Testis (tissue), 3 donors: ENCODE data around the gene VEGFB. TPM values are rescaled to one million over a fixed set of nuclear protein-coding genes. Genes with fewer than 3 reads are reported as not detected.

ENCODE experiments used
- DNase-seq: peaks from one replicate; pipeline ENCODE4 v3.0.0-alpha.2; 2019
- H3K27ac ChIP-seq, 2 donors: fragments of 200-600 bp; sonication (generic); one replicate each; pipeline ENCODE4 v1.5.1; 2019
- H3K27me3 ChIP-seq: fragments of 200-600 bp; sonication (generic); one replicate; pipeline ENCODE4 v1.5.1; 2019
- H3K36me3 ChIP-seq: fragments of 200-600 bp; sonication (generic); one replicate; pipeline ENCODE4 v1.5.1; 2017; ENCODE audit warnings: low read depth; ENCODE audit errors: missing control alignments
- H3K4me1 ChIP-seq: fragments of 200-600 bp; sonication (generic); one replicate; pipeline ENCODE4 v1.5.1; 2019
- H3K4me3 ChIP-seq, 2 donors: fragments of 200-600 bp; sonication (generic); one replicate each; pipeline ENCODE4 v1.5.1; 2017 to 2019
- H3K9me3 ChIP-seq: fragments of 200-600 bp; sonication (generic); one replicate; pipeline ENCODE4 v1.5.1; 2017
- POLR2A ChIP-seq: fragments of 450-650 bp; IDR thresholded peaks from one replicate; pipeline ENCODE4 v1.6.1; 2017; ENCODE audit warnings: antibody characterized with exemption, mild to moderate bottlenecking, moderate library complexity
- WGBS, 2 donors: methylation state at CpG; one replicate each; pipeline ENCODE4 v1.1.5; 2018; 5-methylcytosine and 5-hydroxymethylcytosine counted together
- intact Hi-C: fragments of 100-400 bp; cut with DNase I; formaldehyde crosslinking; loops from one replicate; pipeline ENCODE4 v1.15.1; 2023; ENCODE audit warnings: low total_unique reads
- polyA plus RNA-seq: library from polyadenylated mRNA; stranded (reverse); fragments of 350-450 nt; fragmentation: Illumina TruSeq; extraction: RNeasy Lipid Tissue Mini Kit (QIAGEN cat#74804); gene quantifications from one replicate; pipeline ENCODE4 v1.2.3, GENCODE V29; 2014; ENCODE audit warnings: low read depth, low replicate concordance; ENCODE audit not compliant: insufficient read depth
- total RNA-seq, 2 donors: library from RNA; depleted of rRNA; stranded (reverse); fragments of >200 nt; gene quantifications; one replicate each; pipeline ENCODE4 v1.2.3, GENCODE V29; 2016
- TF ChIP-seq, protein P1 (sequence below), 3 experiments: fragments of 450-650 bp in 2 of 3; fragments of 200-600 bp in 1 of 3; sonication (generic) in 1 of 3; IDR thresholded peaks; one replicate each; pipeline ENCODE4 v1.5.1; 2016 to 2019; ENCODE audit warnings: antibody characterized with exemption in 3 of 3, mild to moderate bottlenecking in 2 of 3, moderate library complexity in 1 of 3

Gene VEGFB
- total and polyA plus RNA-seq, 3 donors from 2014 or later: 19.1 to 57.3 (median 47.8) TPM

DNA sequence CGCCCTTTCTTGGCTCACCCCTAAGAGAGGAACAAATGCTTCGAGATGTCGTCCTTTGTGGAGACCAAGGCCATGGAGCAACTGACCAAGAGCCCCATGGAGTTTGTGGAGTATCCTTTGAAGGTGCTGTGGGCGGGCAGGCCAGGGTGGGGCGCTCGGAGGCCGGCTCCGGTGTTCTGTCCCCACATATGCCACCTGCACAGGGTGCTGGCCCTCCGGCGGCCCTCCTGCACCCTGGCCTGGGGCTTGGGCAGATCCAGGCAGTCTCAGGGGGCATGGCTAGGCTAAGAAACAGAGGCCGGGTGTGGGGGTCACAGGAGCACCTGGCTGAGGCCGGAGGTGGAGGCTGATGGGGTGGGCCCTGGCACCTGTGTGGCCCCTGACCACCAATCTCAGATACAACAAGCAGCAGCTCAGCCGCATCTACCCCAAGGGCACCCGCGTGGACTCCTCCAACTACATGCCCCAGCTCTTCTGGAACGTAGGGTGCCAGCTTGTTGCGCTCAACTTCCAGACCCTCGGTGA, 27.2 kb downstream of the VEGFB start:
- Histone ChIP-seq H3K36me3 (no peaks in the 10 kb centered on the region), H3K4me1 (peaks cover 8% of the 10 kb centered on the region), H3K27me3 (no peaks in the 10 kb centered on the region), H3K4me3 (no peak overlapping the region), H3K27ac (no peak overlapping the region), H3K9me3 (no peaks in the 10 kb centered on the region)
- 91 to 93% methylated on average over 7 to 18 of the region's 18 CpGs for WGBS, 2 donors
- no peak for DNase-seq
- TF ChIP-seq, protein P1, sequence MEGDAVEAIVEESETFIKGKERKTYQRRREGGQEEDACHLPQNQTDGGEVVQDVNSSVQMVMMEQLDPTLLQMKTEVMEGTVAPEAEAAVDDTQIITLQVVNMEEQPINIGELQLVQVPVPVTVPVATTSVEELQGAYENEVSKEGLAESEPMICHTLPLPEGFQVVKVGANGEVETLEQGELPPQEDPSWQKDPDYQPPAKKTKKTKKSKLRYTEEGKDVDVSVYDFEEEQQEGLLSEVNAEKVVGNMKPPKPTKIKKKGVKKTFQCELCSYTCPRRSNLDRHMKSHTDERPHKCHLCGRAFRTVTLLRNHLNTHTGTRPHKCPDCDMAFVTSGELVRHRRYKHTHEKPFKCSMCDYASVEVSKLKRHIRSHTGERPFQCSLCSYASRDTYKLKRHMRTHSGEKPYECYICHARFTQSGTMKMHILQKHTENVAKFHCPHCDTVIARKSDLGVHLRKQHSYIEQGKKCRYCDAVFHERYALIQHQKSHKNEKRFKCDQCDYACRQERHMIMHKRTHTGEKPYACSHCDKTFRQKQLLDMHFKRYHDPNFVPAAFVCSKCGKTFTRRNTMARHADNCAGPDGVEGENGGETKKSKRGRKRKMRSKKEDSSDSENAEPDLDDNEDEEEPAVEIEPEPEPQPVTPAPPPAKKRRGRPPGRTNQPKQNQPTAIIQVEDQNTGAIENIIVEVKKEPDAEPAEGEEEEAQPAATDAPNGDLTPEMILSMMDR (IDR thresholded peaks at IDR 0.05): no peak
- no peak for TF ChIP-seq POLR2A
- intact Hi-C loops: no loop called here

DNA sequence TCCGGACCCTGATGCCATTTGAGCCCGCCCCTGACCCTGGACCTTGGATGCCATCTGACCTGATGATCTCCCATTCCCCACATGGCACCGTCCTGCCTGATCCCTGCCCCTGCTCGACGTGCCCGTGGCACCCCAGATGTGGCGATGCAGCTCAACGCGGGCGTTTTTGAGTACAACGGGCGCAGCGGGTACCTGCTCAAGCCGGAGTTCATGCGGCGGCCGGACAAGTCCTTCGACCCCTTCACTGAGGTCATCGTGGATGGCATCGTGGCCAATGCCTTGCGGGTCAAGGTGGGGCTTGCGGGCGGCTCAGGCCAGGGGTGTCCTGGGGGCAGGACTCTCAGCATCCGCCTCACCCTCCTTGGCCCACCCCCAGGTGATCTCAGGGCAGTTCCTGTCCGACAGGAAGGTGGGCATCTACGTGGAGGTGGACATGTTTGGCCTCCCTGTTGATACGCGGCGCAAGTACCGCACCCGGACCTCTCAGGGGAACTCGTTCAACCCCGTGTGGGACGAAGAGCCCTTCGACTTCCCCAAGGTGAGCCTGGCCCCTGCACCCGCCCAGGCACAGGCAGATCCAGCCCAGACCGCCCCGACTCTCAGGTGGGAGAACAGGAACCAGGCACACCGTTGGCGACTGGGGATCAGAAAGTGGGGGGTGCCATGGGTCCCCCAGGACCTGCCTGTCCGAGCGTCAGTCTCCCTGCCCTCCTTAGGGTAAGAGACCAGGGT, 28.1 kb downstream of the VEGFB start:
- Histone ChIP-seq H3K9me3 (no peaks in the 10 kb centered on the region), H3K36me3 (no peaks in the 10 kb centered on the region), H3K27ac (no peak overlapping the region), H3K4me3 (no peak overlapping the region), H3K27me3 (no peaks in the 10 kb centered on the region), H3K4me1 (peaks cover 16% of the 10 kb centered on the region)
- WGBS, 2 donors: 94 to 97% methylated on average over 11 to 37 of the region's 42 CpGs
- no peak for DNase-seq
- intact Hi-C loops: no loop called here
- no peak for TF ChIP-seq POLR2A
- TF ChIP-seq, protein P1 (IDR thresholded peaks at IDR 0.05): no peak

DNA sequence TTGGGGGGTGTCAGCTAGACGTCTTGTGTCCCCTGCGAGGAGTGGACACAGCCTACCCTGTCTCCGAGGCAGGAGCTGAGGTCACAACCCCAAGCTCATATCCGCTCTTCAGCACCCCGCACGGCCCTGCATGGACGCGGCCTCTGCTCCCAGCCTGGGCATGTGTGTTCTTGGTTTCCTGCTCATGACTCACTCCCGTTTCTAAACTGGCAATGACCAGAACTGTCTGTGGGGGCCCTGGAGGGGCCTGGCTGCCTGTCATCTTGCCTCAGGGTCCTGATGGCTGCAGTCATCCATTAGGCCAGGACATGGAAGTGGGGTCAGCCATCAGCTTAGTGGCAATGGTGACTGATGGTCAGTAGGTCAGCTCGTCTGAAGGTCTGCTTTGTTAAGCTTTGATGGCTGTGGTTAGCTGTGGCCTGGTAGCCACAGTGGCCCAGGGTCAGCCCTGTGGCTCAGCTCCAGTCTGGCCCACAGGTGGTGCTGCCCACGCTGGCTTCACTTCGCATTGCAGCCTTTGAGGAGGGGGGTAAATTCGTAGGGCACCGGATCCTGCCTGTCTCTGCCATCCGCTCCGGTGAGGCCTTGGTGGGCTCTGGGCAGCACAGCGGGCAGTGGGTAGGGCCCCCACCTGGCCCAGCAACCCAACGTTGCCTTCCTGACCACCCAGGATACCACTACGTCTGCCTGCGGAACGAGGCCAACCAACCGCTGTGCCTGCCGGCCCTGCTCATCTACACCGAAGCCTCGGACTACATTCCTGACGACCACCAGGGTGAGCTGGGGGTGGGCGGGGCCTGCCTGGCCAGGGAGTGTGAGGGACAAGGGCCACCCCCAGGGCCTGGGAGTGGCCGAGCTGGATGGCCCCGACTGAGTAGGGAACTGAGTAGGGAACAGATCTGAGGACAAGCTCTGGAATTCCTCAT, 28.9 kb downstream of the VEGFB start:
- intact Hi-C loops: no loop called here
- DNase-seq: no peak
- Histone ChIP-seq H3K36me3 (no peaks in the 10 kb centered on the region), H3K27ac (no peak overlapping the region), H3K4me1 (peaks cover 23% of the 10 kb centered on the region), H3K4me3 (no peak overlapping the region), H3K9me3 (no peaks in the 10 kb centered on the region), H3K27me3 (no peaks in the 10 kb centered on the region)
- WGBS, 2 donors: 81 to 89% methylated on average over 10 to 29 of the region's 29 CpGs
- no peak for TF ChIP-seq POLR2A
- TF ChIP-seq, protein P1 (IDR thresholded peaks at IDR 0.05): no peak

DNA sequence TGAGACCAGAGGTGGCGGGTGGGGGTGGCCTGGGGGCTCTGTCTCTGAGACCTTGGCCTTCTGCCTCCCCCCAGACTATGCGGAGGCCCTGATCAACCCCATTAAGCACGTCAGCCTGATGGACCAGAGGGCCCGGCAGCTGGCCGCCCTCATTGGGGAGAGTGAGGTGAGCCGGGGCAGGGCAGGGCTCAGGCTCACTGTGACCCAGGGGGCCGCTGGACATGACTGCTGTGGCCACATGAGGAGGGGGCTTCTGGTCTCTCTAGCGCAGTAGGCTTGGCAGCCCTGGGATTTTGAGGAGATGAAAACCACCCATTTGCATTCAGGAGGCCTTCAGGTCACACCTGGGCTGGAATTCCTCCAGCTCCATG, 29.5 kb downstream of the VEGFB start:
- intact Hi-C loops: no loop called here
- H3K4me3 ChIP-seq: no peak overlapping the region
- H3K27ac ChIP-seq: no peak overlapping the region
- WGBS, 2 donors: 88 to 100% methylated on average over 6 to 8 of the region's 8 CpGs
- H3K27me3 ChIP-seq: no peaks in the 10 kb centered on the region
- TF ChIP-seq, protein P1 (IDR thresholded peaks at IDR 0.05): no peak
- TF ChIP-seq POLR2A: no peak
- H3K9me3 ChIP-seq: no peaks in the 10 kb centered on the region
- peaks cover 30% of the 10 kb centered on the region for H3K4me1 ChIP-seq
- DNase-seq: no peak
- no peaks in the 10 kb centered on the region for H3K36me3 ChIP-seq
